SIG-M5 treated with dmso at 0.1 percent for 504 hours (cell line): ENCODE measurements around the gene OGFOD3.
"Not testable (repeated sequence)": the region's sequence is repeated elsewhere in the genome, so short reads cannot be mapped to it uniquely, and the experiment has no call there.

Experiments used
- DNase-seq: peaks from one replicate; lab custom pipeline; 2025; ENCODE audit not compliant: unreplicated experiment; lab: John Stamatoyannopoulos, UW

Gene OGFOD3

GRCh38 chr17:82390015-82390859 is 28.1 kb downstream of the OGFOD3 start:
- no peak for DNase-seq

- DNase-seq, result no peak
Measured at GRCh38 chr17:82389379-82389778, 29.0 kb downstream of the OGFOD3 start.

GRCh38 chr17:82388922-82389283 is 29.5 kb downstream of the OGFOD3 start:
- DNase-seq, result peak; percentile 27

GRCh38 chr17:82388223-82388921 is 30.0 kb downstream of the OGFOD3 start:
- DNase-seq, result no peak

GRCh38 chr17:82387705-82388106 is 30.7 kb downstream of the OGFOD3 start:
- no peak for DNase-seq

GRCh38 chr17:82386881-82387704 is 31.3 kb downstream of the OGFOD3 start:
- no peak for DNase-seq

GRCh38 chr17:82386255-82386831 is 32.0 kb downstream of the OGFOD3 start:
- no peak for DNase-seq

GRCh38 chr17:82385559-82386254 is 32.7 kb downstream of the OGFOD3 start:
- no peak for DNase-seq

- DNase-seq, result no peak
Measured at GRCh38 chr17:82384730-82385481, 33.5 kb downstream of the OGFOD3 start.

GRCh38 chr17:82384051-82384729 is 34.2 kb downstream of the OGFOD3 start:
- no peak for DNase-seq

GRCh38 chr17:82383411-82383810 is 35.0 kb downstream of the OGFOD3 start:
- no peak for DNase-seq

- no peak for DNase-seq
Measured at GRCh38 chr17:82382933-82383255, 35.5 kb downstream of the OGFOD3 start.

- DNase-seq, result not testable (repeated sequence)
Measured at GRCh38 chr17:82382220-82382932, 36.0 kb downstream of the OGFOD3 start.

GRCh38 chr17:82381703-82382009 is 36.7 kb downstream of the OGFOD3 start:
- DNase-seq, result not testable (repeated sequence)

- DNase-seq, result no peak
Measured at GRCh38 chr17:82380860-82381702, 37.3 kb downstream of the OGFOD3 start.

GRCh38 chr17:82378741-82379021 is 39.7 kb downstream of the OGFOD3 start:
- no peak for DNase-seq

GRCh38 chr17:82377924-82378740 is 40.3 kb downstream of the OGFOD3 start:
- DNase-seq, result no peak
